Upper lobe of right lung (tissue), 1 donor: ENCODE data around the gene CDKAL1. TPM values are rescaled to one million over a fixed set of nuclear protein-coding genes. Genes with fewer than 3 reads are reported as not detected.

Experiments
- ATAC-seq: fragments of 200-7000 bp; cut with Tn5 transposase; one replicate; pipeline ENCODE4 v1.9.1; 2020; ENCODE audit warnings: mild to moderate bottlenecking, moderate library complexity
- DNase-seq: peaks from one replicate; pipeline ENCODE4 v3.0.0-alpha.2; 2020
- H3K27ac ChIP-seq: fragments of 200-600 bp; one replicate; pipeline ENCODE4 v1.8.0; 2022
- H3K27me3 ChIP-seq: fragments of 200-600 bp; one replicate; pipeline ENCODE4 v1.8.0; 2022; ENCODE audit warnings: mild to moderate bottlenecking
- H3K36me3 ChIP-seq: fragments of 200-600 bp; one replicate; pipeline ENCODE4 v1.8.0; 2022
- H3K4me1 ChIP-seq: fragments of 200-600 bp; one replicate; pipeline ENCODE4 v1.8.0; 2022
- H3K4me3 ChIP-seq: fragments of 200-600 bp; one replicate; pipeline ENCODE4 v1.8.0; 2022; ENCODE audit warnings: mild to moderate bottlenecking
- H3K9me3 ChIP-seq: fragments of 200-600 bp; one replicate; pipeline ENCODE4 v1.8.0; 2022
- intact Hi-C: fragments of 100-400 bp; cut with DNase I; formaldehyde crosslinking; loops from one replicate; pipeline ENCODE4 v1.11.0; 2022
- total RNA-seq: library from RNA; stranded (reverse); fragmentation: NEBNext Ultra II Directional; extraction: Animal tissue kit (Norgen Biotek cat#: 25700); gene quantifications from one replicate; pipeline ENCODE4 v1.2.1, GENCODE V29; 2021
- TF ChIP-seq, protein P1 (sequence below): fragments of 200-600 bp; IDR thresholded peaks from one replicate; pipeline ENCODE4 v1.8.0; 2022; ENCODE audit warnings: antibody characterized with exemption
- donor health status: DM: no; HTN: yes; CAD: no; lungs with severe emphysema.

The CDKAL1 gene
- total RNA-seq, 1 donor from 2014 or later, result 16.0 TPM

DNA sequence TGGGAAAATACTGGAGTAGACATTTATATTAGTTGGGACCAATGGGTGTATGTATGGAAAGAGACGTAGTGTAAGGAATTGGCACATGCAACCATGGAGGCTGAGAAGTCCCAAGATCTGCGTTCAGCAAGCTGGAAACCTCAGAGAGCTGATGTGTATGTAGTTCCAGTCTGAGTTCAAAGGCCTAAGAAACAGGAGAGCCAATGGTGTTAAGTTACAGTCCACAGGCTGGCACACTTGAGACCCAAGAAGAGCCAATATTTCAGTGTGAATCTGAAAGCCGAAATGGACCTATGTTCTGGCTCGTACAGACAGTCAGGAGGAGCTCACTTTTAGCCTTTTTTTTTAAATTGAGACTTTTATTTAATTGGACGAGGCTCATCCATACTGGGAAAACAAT lies 244.2 kb downstream of the CDKAL1 start:
- TF ChIP-seq, protein P1, sequence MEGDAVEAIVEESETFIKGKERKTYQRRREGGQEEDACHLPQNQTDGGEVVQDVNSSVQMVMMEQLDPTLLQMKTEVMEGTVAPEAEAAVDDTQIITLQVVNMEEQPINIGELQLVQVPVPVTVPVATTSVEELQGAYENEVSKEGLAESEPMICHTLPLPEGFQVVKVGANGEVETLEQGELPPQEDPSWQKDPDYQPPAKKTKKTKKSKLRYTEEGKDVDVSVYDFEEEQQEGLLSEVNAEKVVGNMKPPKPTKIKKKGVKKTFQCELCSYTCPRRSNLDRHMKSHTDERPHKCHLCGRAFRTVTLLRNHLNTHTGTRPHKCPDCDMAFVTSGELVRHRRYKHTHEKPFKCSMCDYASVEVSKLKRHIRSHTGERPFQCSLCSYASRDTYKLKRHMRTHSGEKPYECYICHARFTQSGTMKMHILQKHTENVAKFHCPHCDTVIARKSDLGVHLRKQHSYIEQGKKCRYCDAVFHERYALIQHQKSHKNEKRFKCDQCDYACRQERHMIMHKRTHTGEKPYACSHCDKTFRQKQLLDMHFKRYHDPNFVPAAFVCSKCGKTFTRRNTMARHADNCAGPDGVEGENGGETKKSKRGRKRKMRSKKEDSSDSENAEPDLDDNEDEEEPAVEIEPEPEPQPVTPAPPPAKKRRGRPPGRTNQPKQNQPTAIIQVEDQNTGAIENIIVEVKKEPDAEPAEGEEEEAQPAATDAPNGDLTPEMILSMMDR, result no peak
- no peak overlapping the region for H3K4me3 ChIP-seq
- H3K27ac ChIP-seq, result no peak overlapping the region
- no peaks in the 10 kb centered on the region for H3K4me1 ChIP-seq
- H3K9me3 ChIP-seq, result no peaks in the 10 kb centered on the region
- H3K27me3 ChIP-seq, result no peaks in the 10 kb centered on the region
- DNase-seq (no peak), ATAC-seq (no peak)
- peaks cover 14% of the 10 kb centered on the region for H3K36me3 ChIP-seq
- intact Hi-C loops, result no loop called here

DNA sequence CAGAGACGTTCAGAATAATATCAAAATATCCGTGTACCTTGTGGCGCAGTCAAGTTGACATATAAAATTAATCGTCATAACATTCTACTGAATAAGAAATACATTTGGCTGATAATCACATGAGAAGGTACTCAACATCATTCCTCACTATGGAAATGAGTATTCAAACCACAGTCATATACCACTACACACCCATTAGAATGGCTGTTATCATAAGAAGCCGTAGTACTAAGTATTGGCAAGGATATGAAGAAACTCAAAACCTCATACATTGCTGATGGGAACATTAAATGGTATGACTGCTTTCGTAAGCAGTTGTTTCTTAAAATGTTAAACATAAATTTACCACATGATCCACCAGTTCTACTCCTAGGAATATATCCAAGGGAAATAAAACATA lies 244.7 kb downstream of the CDKAL1 start:
- Histone ChIP-seq H3K27me3 (no peaks in the 10 kb centered on the region), H3K4me1 (no peaks in the 10 kb centered on the region), H3K36me3 (peaks cover 14% of the 10 kb centered on the region), H3K9me3 (no peaks in the 10 kb centered on the region), H3K4me3 (no peak overlapping the region), H3K27ac (no peak overlapping the region)
- intact Hi-C loops, result no loop called here
- TF ChIP-seq, protein P1, result no peak
- no peak for ATAC-seq
- DNase-seq, result no peak

DNA sequence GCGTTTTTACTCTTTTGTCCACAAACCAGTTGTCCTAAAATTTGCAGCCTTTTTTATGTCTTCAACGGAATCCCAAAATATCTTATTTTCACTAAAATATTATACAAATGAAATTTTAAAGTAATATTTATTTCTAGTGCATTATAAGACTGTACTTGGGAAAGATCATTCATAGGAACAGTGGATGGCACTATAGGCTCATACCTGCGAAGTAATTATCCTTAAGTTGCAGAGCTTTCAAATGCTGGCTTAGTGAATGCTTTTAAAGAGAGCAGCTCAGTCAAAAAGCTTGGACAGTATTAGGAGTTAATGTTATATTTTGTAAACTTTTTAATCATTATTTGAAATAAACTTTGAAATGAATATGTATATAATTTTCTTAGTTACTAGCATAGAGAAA lies 254.9 kb downstream of the CDKAL1 start:
- TF ChIP-seq, protein P1, result peak; percentile 13
- intact Hi-C loops, result no loop called here
- no peaks in the 10 kb centered on the region for H3K27me3 ChIP-seq
- H3K4me3 ChIP-seq, result no peak overlapping the region
- ATAC-seq (no peak), DNase-seq (no peak)
- no peaks in the 10 kb centered on the region for H3K4me1 ChIP-seq
- H3K36me3 ChIP-seq, result no peaks in the 10 kb centered on the region
- H3K9me3 ChIP-seq, result no peaks in the 10 kb centered on the region
- no peak overlapping the region for H3K27ac ChIP-seq

DNA sequence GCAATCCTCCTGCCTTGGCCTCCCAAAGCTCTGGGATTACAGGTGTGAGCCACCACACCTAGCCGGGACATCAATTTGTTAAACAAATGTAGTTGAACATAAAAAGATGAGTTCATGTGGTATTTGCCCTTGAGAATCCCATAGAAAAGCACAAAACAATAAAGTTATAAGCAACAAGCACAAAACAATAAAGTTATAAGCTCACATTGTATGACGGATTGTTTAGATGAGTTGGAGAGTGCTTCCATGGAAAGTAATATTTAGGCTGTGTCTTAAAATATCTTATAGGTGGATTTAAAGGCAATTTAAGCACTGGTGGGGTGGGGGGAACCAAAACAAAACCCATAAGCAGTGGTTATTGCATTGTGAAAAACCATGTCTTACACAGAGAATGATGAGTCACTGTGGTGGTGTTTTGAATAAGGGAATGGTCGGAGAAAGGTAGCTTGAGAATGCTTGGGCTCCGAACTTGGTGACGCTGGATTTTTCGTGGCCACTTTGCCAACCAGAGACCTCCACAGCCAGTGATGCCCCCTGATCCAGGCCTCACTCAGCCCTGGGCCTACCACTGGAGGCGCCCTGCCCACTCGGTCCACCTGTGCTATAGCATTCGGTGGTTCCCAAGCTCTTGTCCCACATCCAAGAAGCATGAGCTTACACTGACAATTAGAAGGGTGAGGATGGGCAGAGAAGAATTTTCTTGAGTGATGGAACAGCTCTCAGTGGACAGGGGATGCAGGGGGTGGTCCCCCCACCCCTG lies 256.0 kb downstream of the CDKAL1 start:
- intact Hi-C loops, result no loop called here
- no peak for ATAC-seq
- Histone ChIP-seq H3K27me3 (no peaks in the 10 kb centered on the region), H3K4me1 (no peaks in the 10 kb centered on the region), H3K27ac (no peak overlapping the region), H3K4me3 (no peak overlapping the region), H3K9me3 (no peaks in the 10 kb centered on the region), H3K36me3 (no peaks in the 10 kb centered on the region)
- TF ChIP-seq, protein P1, result no peak
- no peak for DNase-seq

DNA sequence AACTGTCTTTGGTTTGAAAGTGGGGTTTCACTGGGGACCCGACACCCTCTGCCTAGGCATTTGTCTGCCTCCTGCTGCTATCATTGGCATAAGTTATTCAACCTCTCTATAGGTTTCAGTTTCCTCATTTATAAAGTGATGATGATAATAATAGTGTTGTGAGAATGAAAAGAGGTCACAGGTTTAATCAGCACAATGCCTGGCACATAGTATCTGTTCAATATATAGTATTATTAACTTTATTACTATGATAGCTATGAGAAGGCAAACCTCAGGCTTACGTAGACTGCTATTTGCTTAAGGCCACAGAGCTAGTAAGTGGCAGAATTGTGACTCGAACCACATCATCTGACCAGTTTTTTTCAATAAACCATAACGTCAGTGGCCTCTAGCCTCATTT lies 256.8 kb downstream of the CDKAL1 start:
- Histone ChIP-seq H3K27ac (no peak overlapping the region), H3K4me1 (no peaks in the 10 kb centered on the region), H3K9me3 (no peaks in the 10 kb centered on the region), H3K4me3 (no peak overlapping the region), H3K36me3 (no peaks in the 10 kb centered on the region), H3K27me3 (no peaks in the 10 kb centered on the region)
- ATAC-seq (no peak), DNase-seq (no peak)
- intact Hi-C loops, result no loop called here
- TF ChIP-seq, protein P1, result no peak
